NCI-H1417 treated with DMSO at 0.1 percent for 48 hours (cell line): ENCODE results near the gene RIPK4.
"Not testable (repeated sequence)": the region's sequence is repeated elsewhere in the genome, so short reads cannot be mapped to it uniquely, and the experiment has no call there.

Source experiments
- DNase-seq: peaks from one replicate; lab custom pipeline; 2025; lab: John Stamatoyannopoulos, UW

RIPK4 gene

DNA sequence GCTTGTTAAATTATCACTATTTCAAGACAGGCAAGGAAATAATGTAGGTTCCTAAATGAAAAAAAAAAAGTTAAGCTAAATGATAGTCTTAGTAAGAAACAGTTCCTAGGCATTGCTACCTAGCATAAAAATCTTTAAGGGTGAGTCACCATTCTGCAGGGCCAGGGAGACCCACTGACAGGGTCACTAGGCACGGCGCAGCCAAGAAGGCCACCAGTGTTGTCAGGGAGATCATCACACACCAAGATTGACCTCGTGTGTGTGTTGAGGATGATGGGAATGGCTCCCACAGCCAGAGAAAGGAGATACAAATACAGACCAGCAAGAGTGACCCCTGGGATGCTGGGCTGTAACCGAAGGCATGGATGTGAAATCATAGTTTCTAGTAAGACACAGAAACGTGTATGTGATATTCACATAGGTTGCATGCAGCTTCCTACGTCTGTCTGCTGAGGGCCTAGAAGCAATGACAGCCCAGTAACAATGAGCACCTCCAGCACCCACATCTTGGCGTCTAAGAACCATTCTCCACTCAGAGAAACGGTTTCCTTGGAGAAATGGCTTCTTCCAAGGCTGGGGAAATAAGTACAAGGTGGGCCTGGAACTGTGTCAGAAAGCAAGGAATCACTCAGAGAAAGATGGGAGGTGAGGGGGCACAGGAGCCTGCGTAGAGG lies 29.1 kb downstream of the RIPK4 start:
- no peak for DNase-seq

DNA sequence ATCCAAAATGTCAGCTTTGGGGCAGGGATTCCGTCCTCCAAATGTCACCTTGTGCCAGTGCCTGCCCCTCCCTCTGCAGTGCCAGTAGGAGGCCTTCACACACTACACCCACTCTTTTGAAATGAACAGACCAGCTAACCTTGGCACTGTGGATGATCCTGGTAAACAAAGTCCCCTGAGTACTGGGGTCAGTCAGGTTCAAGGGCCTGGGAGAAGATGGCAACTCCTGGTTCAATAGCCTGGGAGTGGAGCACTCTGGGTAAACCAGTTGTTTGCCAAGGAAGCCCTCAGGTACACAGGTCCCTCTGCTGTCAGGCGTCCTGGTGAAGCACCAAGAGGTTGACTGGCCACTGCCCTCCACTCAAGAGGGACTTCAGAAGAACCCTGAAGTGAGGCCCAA lies 30.4 kb downstream of the RIPK4 start:
- no peak for DNase-seq

DNA sequence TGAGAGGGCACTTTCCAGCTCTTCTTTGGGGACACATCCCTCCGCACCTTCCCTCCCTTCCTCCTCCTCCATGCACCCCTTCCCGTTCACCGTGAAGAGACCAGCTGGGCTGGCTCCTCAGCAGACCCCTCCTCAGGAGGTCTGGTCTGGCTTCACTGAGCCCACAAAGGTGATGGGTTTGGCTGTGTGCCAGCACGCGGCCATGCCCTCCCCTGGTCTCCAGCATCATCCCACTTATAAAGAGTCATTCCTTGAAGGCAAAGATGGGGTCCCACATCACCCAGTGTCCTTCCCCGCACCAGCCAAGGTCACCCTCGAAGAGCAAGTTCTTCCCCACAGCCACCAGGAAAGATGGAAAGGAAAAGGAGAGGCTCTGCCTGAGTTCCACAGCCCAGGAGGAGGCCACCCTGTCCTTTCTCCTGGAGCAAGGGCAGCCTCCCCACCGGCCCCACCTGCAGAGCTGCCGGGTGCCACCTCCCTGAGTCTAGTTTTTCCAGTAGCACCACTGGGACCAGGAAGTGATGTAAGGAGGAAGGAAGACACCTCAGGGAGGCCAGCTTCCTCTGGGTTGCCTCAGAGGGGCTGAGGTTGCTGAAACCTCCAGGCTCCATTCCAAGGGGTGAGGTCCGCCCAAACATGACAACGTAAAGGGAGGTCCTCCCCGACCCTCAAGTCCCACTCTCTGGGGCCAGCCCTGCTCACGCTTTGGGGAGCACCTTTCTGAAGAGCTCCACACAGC lies 32.7 kb downstream of the RIPK4 start:
- DNase-seq, result no peak

DNA sequence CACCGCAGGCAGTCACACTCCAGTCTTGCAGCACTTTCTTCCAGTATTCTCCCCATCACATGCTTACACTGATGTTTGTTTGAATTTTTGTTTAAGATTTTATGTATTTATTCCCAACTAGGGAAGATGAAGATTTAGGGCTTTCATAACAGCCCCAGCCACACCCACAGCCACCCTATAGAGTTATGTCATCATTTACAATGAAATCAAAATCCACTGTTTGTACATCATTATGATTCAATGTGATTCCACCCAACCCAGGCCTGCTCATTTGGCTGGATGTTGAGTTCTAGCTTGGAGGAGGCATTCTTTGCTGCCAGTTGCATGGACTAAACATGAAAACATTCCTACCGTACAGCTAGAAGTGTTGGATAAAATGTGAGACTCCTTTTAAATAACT lies 35.8 kb downstream of the RIPK4 start:
- no peak for DNase-seq

DNA sequence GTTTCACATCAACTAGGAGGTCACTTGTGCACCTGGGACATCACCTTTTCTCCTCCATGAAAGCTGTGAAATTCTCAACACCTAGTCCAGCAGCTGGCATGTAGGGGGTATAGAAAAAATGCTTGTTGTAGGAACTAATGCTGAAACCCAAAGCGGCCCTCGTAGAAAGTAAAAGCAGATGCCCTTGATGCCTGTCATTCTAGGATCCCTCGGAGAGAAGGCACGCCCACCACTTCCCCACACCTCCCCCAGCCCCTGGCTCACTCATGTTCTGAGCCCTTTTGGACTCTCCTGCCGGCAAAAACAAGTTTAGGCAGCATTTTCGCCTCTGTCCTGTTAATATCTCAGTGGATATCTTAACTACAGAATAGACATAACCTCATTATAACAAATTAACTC lies 36.5 kb downstream of the RIPK4 start:
- DNase-seq, result no peak

DNA sequence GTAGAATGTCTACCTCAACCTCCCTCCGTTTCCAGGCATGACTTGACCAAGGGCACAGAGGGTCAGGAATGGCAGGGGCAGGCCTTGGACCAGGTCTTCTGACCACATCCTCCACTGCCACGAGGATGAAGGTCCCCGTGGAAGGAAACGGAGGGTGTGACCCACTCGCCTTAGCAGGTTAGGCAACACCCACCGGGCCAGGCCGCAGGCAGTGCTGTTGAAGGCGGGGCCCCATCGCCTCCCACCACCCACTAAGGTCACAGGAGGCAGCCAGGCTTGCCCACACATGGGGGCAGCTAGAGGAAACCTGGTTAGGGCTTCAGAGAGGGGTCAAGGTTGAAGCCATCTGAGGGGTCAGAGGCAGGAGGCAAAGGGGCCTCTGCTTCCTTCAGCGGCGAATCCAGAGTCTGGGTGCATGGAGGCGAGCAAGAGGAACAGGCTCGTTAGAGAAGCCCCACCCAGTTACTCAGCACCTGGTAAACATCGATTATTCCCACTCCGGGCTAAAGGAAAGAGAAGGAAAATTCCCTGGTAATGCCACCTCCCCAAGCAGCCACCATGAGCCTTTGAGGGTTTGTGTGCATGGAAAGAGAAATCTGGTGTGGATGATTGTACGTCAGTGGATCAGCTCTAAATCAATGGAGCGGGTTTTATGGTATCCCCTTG lies 37.0 kb downstream of the RIPK4 start:
- DNase-seq, result no peak

DNA sequence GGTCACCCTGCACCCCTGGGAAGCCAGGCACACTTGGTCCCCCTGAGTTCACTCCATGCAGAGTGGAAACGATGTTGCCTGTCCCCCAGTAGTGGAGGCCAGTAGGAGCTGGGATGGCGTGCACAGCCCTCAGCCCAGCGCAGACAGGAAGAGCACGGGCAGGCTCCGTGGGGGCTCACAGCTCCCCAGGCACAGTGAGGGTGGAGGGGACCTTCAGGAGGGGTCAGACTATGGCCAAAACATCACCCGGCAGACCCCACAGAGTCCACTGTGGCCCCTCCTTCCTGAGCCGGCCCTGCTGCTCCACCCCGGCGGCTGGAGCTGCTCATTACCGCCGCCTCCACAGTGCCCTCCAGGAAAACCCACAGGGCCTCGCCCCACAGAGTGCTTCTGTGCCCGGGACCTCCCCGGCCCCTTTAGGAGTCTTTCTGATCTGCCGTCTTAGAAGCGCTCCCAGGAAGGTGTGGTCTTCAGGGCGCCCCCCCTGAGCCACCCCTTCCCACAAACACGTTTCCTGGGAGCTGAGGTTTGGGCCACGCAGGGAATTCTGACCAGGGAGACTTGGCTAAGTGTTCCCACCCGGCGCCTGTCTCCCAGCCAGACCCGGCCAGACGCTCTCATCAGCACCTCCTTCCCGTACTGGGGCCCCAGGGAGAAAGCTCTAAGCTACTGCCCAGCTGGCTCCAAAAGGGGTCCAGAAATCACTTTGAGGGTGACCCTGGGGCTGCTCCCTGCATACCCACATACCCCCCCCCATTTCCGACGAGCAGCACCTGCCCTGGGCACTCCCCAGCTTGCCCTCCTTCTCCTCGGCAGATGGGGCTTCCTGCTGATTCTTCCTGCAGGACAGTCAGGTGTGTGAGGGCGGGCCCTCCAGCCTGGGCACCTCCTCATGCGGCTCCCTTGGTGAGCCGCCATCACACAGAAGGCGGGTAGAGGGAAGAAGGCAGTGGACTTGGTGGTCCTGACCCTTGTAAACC lies 38.8 kb downstream of the RIPK4 start:
- DNase-seq, result no peak

DNA sequence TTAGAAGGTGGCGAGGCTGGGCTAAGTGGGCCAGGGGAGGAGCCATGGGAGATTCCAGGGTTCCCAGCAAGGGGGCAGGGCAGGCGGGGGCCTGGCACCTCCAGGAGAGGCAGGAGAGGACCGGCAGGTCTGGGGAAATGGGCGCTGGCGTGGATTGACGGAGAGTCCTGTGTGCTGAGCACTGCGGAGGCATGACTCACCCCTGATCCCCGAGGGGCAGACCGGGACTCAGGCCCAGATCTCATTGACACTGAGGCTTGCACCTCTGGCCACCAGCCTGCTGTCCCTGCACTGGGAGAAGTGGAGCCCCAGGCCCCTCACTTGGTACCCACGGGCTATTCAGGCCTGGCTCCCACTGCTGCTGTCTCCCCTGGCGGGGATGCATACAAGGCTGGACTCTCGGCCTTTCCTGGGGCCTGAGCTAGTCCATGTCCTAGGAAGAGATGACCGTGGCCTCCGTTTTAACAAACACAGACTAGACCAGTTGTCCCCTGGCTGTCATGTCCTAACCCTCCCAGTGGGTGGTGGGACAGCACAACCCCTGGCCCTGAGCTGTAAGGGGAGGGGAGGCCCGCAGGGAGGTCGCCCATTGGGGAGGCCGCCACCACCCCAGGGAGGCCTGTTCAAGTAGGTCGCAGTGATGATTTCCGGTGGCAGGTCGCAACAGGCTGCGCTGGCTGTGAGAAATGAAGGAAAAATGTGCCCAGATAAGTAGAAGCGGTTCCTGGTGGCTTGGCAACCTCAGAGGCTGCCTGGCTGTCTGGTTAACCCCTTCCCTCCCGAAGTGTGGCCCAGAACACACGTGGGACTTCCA lies 39.7 kb downstream of the RIPK4 start:
- DNase-seq, result no peak

DNA sequence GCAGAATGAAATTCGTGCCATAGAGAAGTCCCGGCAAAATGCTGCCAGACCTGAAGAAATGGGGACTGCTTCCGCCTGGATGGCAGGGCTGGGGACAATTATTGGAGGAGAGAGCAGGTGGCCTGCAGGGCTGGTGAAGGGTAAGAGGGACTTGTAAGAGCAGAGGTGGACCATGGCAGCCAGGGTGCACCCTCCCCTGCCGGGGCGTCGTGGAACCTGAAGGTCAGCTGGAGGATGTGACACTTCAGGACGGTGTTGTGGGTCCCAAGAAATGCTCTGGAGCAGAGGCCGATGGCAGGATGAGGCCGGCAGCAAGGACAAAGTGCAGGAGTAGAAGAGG lies 40.3 kb downstream of the RIPK4 start:
- no peak for DNase-seq

DNA sequence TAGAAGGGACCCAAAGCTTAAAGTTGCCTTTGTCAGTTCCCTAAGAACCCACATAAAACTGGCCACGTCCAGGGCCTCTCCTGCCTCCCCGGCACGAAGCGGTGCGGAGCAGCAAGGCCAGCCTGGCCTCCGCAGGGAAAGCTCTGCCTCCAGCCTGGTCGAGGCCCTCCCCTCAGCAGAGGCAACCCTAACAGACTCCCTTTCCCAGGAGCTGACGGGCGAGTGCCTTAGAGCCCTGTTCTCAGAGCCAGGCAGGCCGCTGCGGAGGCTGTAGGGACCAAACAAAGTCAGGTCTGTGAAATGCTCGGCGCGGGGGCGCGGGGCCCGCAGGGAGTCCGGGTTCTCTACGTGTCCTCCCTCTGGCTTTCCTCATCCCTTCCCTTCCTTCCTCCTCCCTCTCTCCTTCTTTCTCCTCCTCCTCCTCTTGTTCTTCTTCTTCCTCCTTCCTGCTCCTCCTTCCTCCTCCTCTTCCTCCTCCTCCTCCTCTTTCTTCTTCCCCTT lies 40.7 kb downstream of the RIPK4 start:
- DNase-seq, result no peak

DNA sequence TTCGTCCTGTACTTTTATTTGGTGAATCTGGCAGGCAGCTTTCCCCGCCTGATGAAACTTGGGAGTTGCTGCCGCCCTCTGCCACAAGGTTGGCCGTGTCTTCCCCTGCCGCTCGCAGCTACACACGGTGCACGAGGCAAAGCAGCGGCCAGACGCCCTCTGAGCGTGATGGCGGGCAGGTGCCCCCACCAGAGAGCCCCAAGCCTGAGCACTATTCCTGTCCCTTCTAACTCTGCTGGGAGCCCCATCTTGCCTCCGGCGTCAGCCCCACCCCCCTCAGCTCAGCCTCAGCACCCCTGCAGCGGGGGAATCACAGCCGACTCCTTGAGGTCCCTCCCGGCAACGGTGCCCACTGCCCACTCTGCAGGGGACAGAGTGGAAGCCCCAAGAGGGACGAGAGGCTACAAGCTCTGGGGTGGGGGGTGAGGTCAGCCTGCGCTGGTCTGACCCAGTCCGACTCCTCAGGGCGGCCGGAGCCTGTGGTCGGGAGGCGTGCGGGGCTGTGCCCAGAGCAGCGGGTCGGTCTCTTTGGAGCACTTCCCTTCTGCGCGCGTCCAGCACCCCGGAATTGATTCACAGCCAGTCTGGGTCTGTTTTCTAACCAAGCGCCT lies 41.3 kb downstream of the RIPK4 start:
- DNase-seq, result no peak

DNA sequence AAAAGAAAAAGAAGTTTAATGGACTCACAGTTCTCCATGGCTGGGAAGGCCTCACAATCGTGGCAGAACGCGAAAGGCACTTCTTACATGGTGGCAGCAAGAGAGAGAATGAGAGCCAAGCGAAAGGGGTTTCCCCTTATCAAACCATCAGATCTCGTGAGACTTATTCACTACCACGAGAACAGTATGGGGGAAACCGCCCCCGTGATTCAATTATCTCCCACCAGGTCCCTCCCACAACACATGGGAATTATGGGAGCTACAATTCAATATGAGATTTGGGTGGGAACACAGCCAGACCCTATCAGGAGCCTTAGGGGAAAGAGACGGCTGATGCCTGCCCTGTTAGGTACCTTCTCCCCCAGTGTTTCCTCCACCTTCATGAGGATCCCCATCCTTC lies 43.0 kb downstream of the RIPK4 start:
- not testable (repeated sequence) for DNase-seq

DNA sequence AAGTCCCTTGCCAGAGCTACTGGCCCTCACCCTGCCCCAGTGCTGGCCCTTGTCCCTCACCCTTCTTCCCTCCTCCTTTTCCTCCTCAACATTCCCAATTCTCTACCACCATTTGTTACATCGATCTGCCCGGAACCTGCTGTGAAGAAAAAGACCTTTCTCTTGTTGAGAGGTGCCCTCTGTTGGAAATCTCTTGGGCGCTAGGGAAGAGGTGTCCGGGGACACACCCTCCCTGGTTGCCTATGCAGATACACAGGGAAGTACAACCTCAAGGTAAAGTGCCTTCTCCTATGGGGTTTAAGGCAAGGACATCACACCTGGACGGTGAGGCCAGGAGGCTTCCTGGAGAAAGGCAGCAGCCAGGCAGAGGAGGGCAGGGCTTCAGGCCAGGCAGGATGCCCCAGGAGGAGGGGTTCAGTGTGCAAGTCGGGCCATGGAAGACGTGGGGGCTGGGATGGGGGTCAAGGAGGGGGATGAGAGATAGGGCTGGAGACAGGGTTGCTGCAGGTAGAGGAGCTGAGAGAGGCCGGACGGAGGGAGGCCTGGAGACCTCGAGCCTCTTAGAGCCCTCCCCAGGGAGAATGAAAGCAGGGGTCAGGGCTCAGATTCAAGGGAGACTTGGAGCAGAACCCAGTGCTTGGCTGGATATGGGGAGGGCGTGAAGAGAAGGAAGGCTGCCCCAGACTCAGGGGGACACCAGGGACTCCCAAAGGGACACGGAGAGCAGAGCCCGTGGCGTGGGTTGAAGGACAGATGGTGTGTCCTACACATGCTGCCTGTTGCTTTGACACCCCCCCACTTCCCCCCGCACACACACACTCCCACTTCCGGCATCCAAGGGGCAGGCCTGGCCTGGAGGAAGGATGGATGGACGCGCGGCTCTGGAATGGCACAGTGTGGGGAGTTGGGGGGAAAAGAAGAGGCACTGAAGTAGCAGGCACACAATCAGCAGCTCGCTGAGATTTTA lies 44.5 kb downstream of the RIPK4 start:
- DNase-seq, result no peak

DNA sequence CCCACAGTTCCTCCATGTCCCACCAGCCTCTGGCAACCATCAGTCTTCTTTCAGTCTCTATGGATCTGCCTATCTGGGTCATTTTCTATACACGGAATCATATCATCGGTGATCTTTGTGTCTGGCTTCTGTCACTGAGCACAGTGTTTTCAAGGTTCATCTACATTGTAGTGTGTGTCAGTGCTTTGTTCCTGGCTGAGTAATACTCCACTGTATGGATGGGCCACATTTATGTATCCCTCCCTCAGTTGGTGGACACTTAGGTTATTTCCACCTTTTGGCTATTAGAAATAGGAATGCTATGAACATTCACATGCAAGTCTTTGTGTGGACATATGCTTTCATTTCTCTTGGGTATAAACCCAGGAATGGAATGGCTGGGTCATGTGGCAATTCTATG lies 46.6 kb downstream of the RIPK4 start:
- DNase-seq, result no peak

DNA sequence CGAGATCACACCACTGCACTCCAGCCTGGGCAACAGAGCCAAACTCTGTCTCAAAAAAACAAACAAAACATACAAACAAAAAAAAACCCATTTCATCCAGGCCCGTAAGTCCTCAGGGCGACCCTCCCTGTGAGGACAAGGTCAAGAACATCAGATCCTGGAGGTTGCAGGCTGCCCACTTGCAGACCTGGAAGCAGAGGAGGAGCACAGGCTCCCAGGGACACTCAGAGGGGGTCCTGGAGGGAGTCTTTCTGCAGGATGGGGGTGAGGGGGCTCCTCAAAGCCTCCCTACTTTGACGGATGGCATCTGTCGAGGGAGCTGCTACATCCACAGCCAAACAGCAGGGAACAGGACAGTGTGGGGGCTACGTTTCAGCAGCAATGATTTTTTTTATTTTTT lies 47.2 kb downstream of the RIPK4 start:
- no peak for DNase-seq

DNA sequence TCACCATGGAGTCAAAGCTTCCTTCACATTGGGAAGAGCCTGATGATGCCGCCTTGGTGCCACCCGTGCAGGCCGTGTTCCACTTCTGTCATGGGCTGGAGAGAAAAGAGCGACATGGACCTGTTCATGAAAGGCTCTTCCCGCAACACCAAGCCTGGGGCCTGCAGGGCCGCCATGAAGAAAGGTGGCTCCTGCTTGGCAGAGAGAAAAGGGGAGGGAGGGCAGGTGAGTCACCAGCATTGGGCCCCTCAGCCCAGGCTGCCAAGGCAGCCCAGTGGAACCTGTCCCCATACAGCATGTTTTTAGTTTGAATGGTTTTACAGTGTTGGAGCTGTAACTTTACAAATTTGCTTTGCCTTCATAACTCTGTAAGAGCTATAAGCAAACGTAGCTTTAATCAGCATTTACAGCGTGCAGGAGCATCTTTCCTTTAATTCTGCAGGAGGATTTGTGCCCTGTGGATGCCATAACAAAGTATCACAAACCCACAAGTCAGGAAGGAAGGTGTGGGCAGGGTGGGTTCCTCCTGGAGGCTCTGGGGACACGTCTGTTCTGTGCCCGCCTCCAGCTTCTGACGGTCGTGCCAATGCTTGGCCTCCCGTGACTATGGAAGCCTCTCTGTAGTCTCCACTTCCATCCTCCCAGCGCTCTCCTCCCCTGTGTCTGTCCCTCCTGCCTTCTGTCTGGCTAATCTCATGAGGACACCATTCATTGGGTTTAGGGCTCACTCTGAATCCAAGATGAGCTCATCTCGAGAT lies 49.1 kb downstream of the RIPK4 start:
- DNase-seq, result no peak

DNA sequence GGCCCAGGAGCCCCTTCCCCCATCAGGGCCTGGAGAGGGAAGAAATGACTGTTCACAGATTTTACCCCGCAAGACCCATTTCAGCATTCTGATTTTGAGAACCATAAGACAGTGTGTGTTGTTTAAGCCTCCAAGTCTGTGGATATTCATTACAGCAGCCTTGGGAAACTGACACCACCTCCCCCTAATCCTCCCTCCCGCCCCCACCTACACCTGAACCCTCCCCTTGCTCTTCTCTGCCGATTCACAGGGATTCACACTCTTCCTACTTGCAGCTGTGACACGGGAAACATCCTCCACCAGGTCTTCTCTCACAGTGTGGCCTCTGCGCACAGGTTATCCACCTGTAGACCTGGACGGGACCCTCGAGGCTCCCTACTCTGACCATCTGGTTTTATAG lies 50.1 kb downstream of the RIPK4 start:
- DNase-seq, result no peak

DNA sequence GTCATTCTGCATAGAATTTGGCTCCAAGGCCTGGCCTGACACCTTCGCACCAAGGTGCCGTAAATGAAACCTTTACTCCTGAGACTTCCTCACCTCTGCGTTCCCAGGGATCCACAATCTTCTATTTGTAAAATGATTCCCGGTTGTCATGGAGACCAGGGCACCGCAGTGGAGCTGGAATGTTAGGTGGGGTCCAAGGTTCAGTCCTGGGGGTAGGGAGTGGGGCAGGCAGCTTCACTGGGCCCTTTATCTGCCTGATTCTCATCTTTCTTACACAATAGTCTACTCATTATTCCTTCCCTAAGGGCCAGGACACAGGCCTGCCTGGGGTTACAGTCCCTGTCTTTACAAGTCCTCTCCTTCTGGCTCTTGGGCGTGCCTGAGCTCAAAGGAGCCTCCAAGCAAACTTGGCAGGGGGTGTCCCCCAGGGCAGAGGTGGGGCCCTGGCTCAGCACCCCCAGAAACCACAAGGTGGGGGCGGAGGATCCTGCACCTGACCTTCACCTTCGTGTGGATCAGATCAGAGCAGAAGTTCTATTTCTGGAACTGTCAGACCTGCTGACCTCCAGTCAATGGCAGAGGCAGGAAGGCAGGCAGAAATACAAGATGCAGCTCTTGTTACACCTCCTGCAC lies 51.1 kb downstream of the RIPK4 start:
- no peak for DNase-seq
